ENCODE results near the gene BAZ1A.
A peak's percentile ranks its signal among the peaks of the same experiment; 100 is the strongest.

The BAZ1A gene

DNA sequence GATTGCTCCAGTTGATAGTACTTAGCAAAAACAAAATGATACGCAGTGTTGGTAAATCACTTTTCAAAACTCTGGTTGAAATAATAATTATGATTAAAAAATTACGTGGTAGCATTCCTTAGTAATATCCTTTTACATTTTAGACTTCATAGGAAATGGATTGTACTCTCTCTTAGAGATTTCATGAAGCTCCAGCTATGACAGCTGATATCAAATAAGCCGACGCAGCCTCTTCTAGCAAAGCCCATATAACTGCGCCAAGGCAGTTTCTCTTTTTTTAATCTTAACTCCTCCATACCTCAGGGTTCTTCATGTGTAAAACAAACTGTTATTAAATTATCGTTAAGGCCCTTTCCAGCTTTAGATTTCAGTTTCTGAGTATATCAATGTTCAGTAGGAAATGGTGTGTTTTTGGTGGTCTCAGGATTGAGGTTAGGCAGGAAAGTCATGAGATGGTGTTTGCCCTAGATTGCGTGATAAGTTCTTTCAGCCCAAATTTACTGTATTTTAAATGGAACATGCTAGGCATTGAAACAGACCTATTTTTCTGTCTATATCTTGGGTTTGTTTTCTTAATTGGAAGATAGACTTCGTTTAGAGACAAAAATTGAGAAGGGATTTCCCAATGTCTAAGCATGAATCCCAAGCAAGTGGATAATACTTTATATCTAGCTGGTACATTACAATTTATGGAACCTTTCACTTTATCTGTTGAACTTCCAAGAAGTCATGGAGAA is 159.9 kb downstream of the BAZ1A start:
- DNase-seq, result no peak

DNA sequence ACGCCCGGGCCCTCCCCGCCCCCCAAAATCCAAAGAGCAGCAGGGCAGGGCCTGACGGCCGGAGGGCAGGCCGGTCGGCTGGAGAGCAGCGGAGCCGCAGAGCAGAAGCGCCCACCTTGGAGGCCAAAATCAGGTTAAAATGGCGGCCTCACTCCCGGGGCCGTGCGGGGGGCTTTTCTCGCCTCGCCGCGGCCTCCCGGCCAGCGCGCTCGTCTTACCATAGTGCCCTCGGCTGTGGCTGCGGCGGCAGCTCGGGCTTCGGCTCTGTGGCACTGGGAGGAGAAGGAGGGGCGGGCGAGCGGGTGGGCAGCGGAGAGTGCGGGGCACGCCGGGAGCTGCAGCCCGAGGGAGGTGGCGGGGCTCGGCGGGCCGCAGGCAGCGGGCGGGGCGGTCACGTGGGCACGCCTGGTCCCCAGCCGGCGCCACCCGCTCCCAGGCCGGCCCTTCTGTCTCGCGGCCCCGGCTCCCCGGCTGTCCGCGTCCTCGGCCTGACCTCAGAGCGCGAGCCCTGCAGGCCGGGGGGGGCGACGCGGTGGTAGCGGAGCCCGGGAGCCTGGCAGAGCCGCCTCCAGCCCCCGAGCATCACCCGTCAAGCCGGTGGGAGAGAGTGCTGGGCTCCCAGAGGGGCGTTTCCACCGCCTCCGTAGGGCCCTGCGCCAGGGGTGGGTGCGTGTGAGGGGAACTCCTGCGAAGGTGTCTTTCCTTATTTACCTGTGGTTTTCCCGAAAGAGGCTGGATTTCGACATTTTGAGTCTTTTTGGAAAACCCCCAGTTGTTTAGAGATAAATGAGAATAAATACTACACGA is 160.6 kb downstream of the BAZ1A start, which contains the start of gene CFL2:
TSS of gene CFL2 (minus strand) at position 274 of the 807 bp plus-strand sequence. CDS start at position 221, 53 bp downstream.
- DNase-seq, result peak; percentile 66

DNA sequence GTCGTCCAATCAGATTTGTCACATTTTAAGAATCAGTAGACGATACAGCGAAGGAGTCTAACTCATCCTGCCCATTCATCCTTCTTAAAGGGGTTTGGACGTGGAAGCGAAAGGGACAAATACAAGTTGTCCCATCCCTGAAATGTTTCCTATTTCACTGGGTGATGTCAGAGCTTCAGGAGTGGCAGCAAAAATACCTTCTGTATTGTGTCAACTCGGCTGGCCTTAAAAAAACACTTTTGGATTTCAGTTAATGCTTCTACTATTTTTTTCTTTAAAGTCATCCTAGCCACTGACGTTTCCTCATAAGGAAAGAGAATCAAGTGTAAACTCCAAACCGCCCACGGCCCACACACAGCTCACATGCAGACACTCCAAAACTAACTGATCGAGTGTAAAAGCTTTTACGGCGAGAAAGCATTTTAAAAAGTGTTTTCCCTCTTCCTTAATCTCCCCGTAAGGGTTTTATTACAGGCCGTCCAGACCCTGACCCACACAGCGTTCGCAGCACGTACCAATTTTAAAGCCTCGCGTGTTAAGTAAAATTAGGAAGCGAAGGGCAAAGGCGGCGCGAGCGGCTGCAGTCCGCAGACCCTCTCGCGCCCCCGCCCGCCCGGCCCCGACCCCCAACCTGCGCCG is 161.4 kb downstream of the BAZ1A start:
- DNase-seq, result peak; percentile 54

DNA sequence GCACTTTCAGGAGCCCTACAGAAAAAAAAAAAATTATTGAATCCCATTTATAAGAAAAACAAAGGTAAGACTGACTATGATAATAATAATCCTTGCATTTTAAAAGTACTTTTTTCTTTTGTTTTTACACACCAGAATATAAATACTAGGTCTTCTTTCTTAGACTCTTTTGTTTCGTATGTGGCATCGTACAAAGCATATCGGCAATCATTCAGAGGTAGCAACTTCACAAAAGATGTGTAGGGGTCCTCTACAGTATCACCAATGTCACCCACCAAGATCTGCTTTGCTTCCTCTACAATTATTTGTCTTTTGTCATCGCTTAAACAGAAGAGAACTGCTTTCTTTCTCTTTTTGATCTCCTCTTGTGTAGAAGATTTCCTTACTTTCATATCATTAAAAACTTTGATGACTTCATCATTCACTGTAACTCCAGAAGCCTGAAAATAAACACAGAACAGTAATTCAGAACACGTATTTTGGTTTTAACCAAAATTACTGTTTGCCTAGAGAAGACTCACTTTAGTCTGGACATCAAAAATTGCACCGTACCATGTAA is 162.0 kb downstream of the BAZ1A start:
- DNase-seq, result no peak

DNA sequence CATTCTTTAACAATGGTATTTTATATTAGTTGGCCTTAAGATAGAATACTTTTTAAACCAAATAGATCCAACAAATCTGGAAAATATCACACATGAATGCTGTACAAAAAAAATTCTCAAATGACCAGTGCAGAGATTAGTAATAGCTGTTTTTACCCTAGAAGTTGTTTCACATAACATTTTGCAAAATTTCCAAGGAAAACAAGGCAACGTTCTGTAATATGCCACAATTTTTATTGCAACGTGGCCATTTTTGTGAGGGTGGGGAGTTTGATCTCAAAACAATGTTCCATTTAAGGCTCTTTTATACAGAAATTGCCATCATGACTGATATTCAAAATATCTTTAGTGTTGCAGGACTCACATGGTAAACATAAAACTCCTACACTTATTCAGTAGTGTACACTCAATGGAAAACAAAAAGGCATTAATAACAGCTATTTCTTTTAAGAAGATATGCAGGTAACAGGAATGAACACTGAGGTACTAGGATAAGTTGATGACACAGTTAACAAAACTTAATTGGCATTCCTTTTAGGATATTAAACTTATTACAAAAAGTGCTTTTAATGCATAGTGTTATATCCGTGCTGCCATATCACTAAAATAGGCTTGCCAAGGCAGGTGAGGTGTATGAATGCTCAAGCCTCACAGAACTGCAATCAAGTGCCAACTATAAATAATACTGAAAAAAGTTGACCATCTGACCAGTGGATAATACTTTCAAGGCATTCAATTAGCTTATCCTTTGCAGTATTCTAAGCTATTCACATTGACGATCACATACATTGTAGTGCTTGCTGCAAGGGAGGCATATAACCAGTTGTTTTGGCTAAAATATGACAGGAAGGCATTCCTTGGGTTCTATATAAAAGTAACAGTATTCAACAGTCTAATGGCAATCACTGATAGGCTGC is 163.1 kb downstream of the BAZ1A start:
- DNase-seq, result no peak

DNA sequence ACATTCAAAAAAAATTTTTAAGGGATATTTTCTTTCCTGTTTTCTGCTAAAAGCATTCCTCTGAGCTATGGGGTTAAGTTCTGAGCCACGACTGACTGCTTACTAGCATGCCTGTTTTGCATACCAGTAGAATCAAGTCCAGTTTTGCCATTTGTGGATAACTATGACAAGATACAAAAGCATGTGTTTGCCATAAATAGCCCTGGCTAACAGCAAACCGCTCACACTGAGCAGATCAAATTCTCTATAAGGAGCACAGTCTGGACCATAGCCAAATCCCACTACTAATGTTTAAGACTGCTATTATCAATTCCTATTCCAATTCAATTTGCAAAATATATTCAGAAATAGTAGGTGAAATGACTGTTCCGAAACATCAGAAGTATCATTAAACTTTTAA is 164.0 kb downstream of the BAZ1A start:
- no peak for DNase-seq

DNA sequence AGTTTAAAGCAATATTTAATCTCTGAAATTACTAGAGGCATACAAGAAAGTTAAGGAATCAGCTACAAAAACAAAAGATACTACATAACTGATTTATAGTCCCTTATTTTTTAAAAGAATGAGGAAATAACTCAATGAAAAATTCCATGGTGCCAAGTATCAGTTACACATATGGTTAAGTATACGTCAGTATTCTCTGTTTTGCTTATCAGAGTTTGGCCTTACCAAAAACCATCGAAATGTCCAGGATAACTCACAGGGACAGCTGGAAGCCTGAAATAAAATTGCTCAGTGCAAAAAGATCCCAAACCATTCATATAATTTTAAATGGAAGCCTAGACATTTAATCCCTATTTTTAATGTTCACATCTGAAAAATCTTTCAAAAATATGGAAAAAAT is 164.4 kb downstream of the BAZ1A start:
- DNase-seq, result no peak

DNA sequence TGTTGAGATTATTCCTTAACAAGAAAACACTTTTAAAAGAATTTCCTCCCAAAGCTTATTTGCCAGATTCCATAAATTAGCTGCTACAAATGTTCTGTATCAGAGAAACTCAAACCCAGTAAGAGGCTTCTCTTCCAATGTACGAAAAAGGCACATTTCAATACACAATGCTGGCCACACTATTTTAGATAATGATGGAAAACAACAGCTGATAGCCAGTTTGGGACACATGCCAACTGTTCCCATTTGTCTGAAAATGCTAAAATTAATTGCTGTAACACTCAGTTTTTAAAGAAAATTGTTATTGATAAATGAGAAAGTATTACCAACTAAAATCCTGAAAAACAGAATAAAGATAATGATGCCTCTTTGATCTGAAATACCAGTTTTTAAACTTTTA is 165.2 kb downstream of the BAZ1A start:
- DNase-seq, result no peak

DNA sequence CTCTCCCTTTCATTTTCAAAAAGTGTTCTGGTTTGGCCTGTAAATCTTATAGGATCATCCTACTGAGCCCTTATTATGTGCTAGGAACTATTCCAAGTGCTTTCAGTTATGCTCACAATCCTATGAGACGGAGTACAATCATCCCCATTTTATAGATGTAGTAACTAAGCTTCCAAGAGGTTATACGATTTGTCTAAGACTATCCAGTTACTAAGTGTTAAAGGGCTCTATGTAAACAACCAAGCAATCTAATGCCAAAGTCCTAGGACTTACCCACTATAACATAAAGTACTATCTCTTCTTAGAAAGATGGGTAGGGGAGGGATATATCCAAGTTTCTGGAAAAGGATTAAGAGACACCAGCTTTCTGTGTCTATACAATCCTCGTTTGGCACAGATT is 167.4 kb downstream of the BAZ1A start:
- no peak for DNase-seq

All from activated naive CD4-positive, alpha-beta T cell treated with anti-CD3 and anti-CD28 coated beads, Interleukin-2, amount 50 U/mL, for 16 hours (primary cell).